Endodermal cell (in vitro differentiated cells): Measurements from ENCODE around the gene NAPEPLD. TPM values are rescaled to one million over a fixed set of nuclear protein-coding genes. Genes with fewer than 3 reads are reported as not detected.
"Not testable (repeated sequence)": the region's sequence is repeated elsewhere in the genome, so short reads cannot be mapped to it uniquely, and the experiment has no call there.

Experiments
- DNase-seq: peaks from one replicate; pipeline ENCODE4 v3.0.0-alpha.2; 2017
- H3K27ac ChIP-seq: 2 replicates; pipeline ENCODE4 v1.5.1; 2013; ENCODE audit warnings: mild to moderate bottlenecking, low read depth, low read length, moderate library complexity
- H3K27me3 ChIP-seq: 2 replicates; pipeline ENCODE4 v1.6.1; 2013; ENCODE audit warnings: mild to moderate bottlenecking, low read length, moderate library complexity; ENCODE audit not compliant: insufficient read depth, control insufficient read depth, poor library complexity, severe bottlenecking
- H3K36me3 ChIP-seq: 2 replicates; pipeline ENCODE4 v1.7.0; 2013; ENCODE audit warnings: mild to moderate bottlenecking, low read length, moderate library complexity; ENCODE audit not compliant: control insufficient read depth, insufficient read depth
- H3K4me1 ChIP-seq: one replicate; pipeline ENCODE4 v1.7.0; 2013; ENCODE audit warnings: low read length; ENCODE audit not compliant: control insufficient read depth, insufficient read depth
- H3K4me3 ChIP-seq: 2 replicates; pipeline ENCODE4 v1.5.1; 2013; ENCODE audit warnings: mild to moderate bottlenecking, low read length, moderate library complexity
- H3K9ac ChIP-seq: 2 replicates; pipeline ENCODE4 v1.6.1; 2013; ENCODE audit warnings: mild to moderate bottlenecking, low read length, moderate library complexity; ENCODE audit not compliant: poor library complexity, severe bottlenecking; ENCODE audit errors: extremely low read depth
- H3K9me3 ChIP-seq: 2 replicates; pipeline ENCODE4 v1.6.1; 2013; ENCODE audit warnings: mild to moderate bottlenecking, low read length, moderate library complexity; ENCODE audit not compliant: control insufficient read depth
- H3K27ac Mint-ChIP-seq: 2 replicates; pipeline ENCODE4 v1.8.0; 2020; ENCODE audit warnings: mixed read lengths
- H3K27me3 Mint-ChIP-seq: 2 replicates; pipeline ENCODE4 v1.8.0; 2021; ENCODE audit warnings: mild to moderate bottlenecking, mixed read lengths; ENCODE audit not compliant: insufficient read depth
- H3K36me3 Mint-ChIP-seq: 2 replicates; pipeline ENCODE4 v1.8.0; 2020; ENCODE audit warnings: low read depth, mixed read lengths
- H3K4me1 Mint-ChIP-seq: 2 replicates; pipeline ENCODE4 v1.8.0; 2020; ENCODE audit warnings: mixed read lengths
- H3K4me3 Mint-ChIP-seq: 2 replicates; pipeline ENCODE4 v1.8.0; 2020; ENCODE audit warnings: mild to moderate bottlenecking, moderate library complexity, mixed read lengths
- H3K9me3 Mint-ChIP-seq: 2 replicates; pipeline ENCODE4 v1.8.0; 2020; ENCODE audit warnings: mild to moderate bottlenecking, mixed read lengths
- CTCF ChIP-seq: fragments of 200-600 bp; sonication (generic); conservative IDR thresholded peaks from 2 replicates; pipeline ENCODE4 v1.5.0; 2021; ENCODE audit warnings: antibody characterized with exemption, mild to moderate bottlenecking
- WGBS, 2 experiments: methylation state at CpG; one replicate each; pipeline versions ENCODE4 v1.1.5 to v1.1.7; 2013; ENCODE audit warnings: missing lambda C conversion rate in 2 of 2, mixed read lengths in 1 of 2; ENCODE audit not compliant: insufficient coverage in 1 of 2, insufficient read length in 1 of 2; 5-methylcytosine and 5-hydroxymethylcytosine counted together
- long read RNA-seq, 4 experiments: library from polyadenylated mRNA in 2 of 4; library from RNA in 1 of 4; library from capped mRNA in 1 of 4; stranded (forward) in 3 of 4; unstranded in 1 of 4; transcript quantifications; one replicate each; pipeline ENCODE4 v2.0.0, GENCODE V29; 2020 to 2021; ENCODE audit warnings: inconsistent platforms in 1 of 4
- polyA plus RNA-seq, 2 experiments: library from polyadenylated mRNA; stranded (reverse); fragments of 50-300 nt; gene quantifications; one replicate each; pipeline ENCODE4 v1.2.3, GENCODE V29; 2013
- total RNA-seq, 2 donors: library from RNA; stranded (reverse); fragmentation: NEBNext Ultra II Directional in 1 of 2; extraction: Animal tissue kit (Norgen Biotek cat#: 25700) in 1 of 2; gene quantifications; 2 replicates in 1 of 2; 3 replicates in 1 of 2; pipeline ENCODE4 v1.2.1, GENCODE V29; 2021

Gene NAPEPLD
- 10 to 100 TPM; 13.2 to 14.1 TPM for total RNA-seq
- 9.9 TPM for polyA plus RNA-seq (2013, experiment 1 of 2)
- 8.5 TPM for polyA plus RNA-seq (2013, experiment 2 of 2)
- long read RNA-seq, experiment 1, partial matches to known transcripts = 2 of 3 reads
- long read RNA-seq, experiment 1, other reads (novel, unspliced or antisense) = 1 of 3 reads
- long read RNA-seq, experiment 2, full-length matches to known transcripts = 6 of 8 reads
- long read RNA-seq, experiment 2, partial matches to known transcripts = 0 of 8 reads
- long read RNA-seq, experiment 2, other reads (novel, unspliced or antisense) = 2 of 8 reads
- long read RNA-seq, experiment 3, full-length matches to known transcripts = 26 of 32 reads
- long read RNA-seq, experiment 3, partial matches to known transcripts = 2 of 32 reads
- long read RNA-seq, experiment 3, other reads (novel, unspliced or antisense) = 4 of 32 reads
- long read RNA-seq, experiment 4, partial matches to known transcripts = 3 of 14 reads
- long read RNA-seq, experiment 4, other reads (novel, unspliced or antisense) = 7 of 14 reads

DNA sequence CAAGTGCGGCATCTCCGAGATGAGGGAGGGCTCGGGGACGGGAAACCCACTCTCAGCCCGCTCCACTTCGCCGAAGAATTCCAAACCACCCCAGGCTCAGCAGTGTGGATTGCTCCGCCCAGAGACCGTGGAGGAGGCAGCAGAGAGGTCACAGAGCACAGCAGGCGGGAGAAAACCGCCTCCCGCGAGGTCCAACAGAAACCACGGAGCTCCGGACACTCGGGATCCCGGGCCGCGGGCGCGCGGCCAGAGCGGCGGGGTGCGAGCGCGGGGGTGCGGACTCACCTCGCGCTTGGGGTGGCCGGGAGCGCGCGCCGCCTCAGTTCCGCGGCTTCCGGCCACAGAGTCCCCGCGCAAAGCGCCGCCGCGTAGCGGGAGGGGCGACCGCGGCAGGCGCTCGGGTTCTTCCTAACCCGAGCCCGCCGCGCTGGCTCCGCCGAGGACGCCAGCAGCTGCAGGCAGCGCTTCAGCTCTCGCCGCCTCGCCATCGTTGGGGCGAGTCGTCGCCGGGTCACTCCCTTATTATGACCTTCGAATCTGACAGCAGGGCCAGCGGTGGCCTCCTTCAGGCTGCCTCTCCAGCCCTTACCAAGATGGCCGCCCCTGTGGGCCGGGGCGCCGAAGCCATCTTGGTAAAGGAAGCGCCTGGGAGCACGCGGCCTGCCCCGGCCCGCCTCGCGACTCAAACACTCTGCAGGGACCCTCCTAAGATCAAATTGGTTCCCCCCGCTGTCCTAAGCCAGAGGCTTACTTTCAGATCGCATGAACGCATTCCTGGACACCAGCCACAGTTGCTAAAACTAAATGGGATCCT lies at the start of gene NAPEPLD:
TSS of gene NAPEPLD (minus strand) at position 106 of the 814 bp plus-strand sequence. CDS start 20,323 bp downstream, outside the sequence.
- H3K27ac Mint-ChIP-seq = peak within 1 kb of the TSS; percentile 98
- H3K4me1 Mint-ChIP-seq = peaks cover 44% of the 10 kb centered on the region
- H3K36me3 Mint-ChIP-seq = peaks cover 3% of the 10 kb centered on the region

DNA sequence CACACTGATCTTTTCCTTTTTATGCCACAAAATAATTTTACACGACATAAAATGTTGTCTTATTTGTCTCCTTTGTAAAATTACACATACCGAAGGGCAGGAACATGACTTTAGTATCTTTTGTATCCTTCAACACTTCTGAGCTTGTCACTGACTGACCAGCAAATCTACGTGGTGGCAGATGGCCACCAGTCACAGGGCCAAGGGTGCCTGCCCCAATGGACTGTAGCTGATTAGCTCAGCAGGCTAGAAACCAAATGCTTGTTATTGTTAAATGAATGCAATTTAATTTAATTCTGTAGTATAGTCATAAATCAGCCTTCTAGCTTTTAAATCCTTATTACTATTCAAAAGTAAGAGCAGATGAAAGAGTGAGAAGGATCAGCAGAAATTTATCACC lies 49.2 kb upstream of the NAPEPLD start:
- H3K9ac ChIP-seq, DNase-seq, H3K27me3 Mint-ChIP-seq, H3K36me3 ChIP-seq, H3K9me3 Mint-ChIP-seq, H3K27me3 ChIP-seq, H3K4me1 ChIP-seq, H3K4me1 Mint-ChIP-seq, H3K36me3 Mint-ChIP-seq, H3K27ac Mint-ChIP-seq, H3K4me3 ChIP-seq, H3K4me3 Mint-ChIP-seq, H3K27ac ChIP-seq, H3K9me3 ChIP-seq: not testable (repeated sequence)
- 87 to 100% methylated on average over 1 to 3 of the region's 3 CpGs for WGBS, 2 experiments

More for the DNA sequence above, at the start of gene NAPEPLD:
- Histone ChIP-seq H3K4me3 (peak within 1 kb of the TSS; percentile 98), H3K27me3 (no peaks in the 10 kb centered on the region), H3K4me1 (peaks cover 4% of the 10 kb centered on the region), H3K27ac (peak within 1 kb of the TSS; percentile 93), H3K9ac (peak within 1 kb of the TSS; percentile 82), H3K36me3 (no peaks in the 10 kb centered on the region), H3K9me3 (no peaks in the 10 kb centered on the region)
- Mint-ChIP-seq H3K4me3 (peak within 1 kb of the TSS; percentile 90), H3K9me3 (no peaks in the 10 kb centered on the region), H3K27me3 (no peaks in the 10 kb centered on the region)
- DNase-seq = peak; percentile 91
- no peak for TF ChIP-seq CTCF
- 3 to 26% methylated on average over 10 to 82 of the region's 82 CpGs for WGBS, 2 experiments

DNA sequence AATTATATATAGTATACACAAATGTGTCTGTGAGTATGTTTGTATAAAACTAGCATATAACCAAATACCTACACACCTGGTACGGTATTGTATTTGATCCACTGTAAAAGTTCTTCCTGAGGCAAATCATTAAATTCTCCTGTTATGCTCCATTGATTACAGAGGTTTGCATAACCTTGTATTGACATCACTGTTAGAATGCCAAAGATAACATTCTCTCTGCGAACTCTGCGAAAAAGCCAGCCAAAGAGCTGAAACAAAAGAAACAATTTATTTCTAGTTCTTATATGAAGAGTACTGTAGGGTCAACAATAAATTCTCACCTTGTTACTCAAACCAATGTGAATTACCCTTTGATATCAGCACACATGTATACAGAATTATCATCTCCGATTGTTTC lies 46.5 kb upstream of the NAPEPLD start:
- not testable (repeated sequence) for H3K4me1 ChIP-seq, H3K27ac ChIP-seq, H3K9ac ChIP-seq, H3K9me3 ChIP-seq, DNase-seq, H3K36me3 ChIP-seq, H3K27ac Mint-ChIP-seq, H3K27me3 ChIP-seq, H3K36me3 Mint-ChIP-seq, H3K4me3 ChIP-seq, H3K9me3 Mint-ChIP-seq, H3K4me3 Mint-ChIP-seq, H3K4me1 Mint-ChIP-seq
- WGBS, 2 experiments = 91% methylated on average over 4 of the region's 4 CpGs; no CpG with 5 or more reads in 1 of the 2 experiments
- peaks cover 27% of the 10 kb centered on the region for H3K27me3 Mint-ChIP-seq

- H3K9ac ChIP-seq, H3K27me3 ChIP-seq, H3K27ac Mint-ChIP-seq, H3K27me3 Mint-ChIP-seq, H3K4me3 ChIP-seq, H3K9me3 Mint-ChIP-seq, H3K36me3 ChIP-seq, H3K4me1 Mint-ChIP-seq, H3K36me3 Mint-ChIP-seq, DNase-seq, H3K27ac ChIP-seq, H3K4me1 ChIP-seq, H3K9me3 ChIP-seq, H3K4me3 Mint-ChIP-seq: not testable (repeated sequence)
- 87 to 100% methylated on average over 2 to 4 of the region's 8 CpGs for WGBS, 2 experiments
These were observed 23.7 kb upstream of the NAPEPLD start for GRCh38 chr7:103172415-103173146.

- not testable (repeated sequence) for H3K4me3 ChIP-seq, H3K9me3 ChIP-seq, H3K36me3 ChIP-seq, H3K9me3 Mint-ChIP-seq, H3K9ac ChIP-seq, H3K27me3 ChIP-seq, H3K4me3 Mint-ChIP-seq, H3K27ac Mint-ChIP-seq, H3K27ac ChIP-seq, H3K27me3 Mint-ChIP-seq, H3K4me1 ChIP-seq, DNase-seq, H3K4me1 Mint-ChIP-seq, H3K36me3 Mint-ChIP-seq
- 60 to 87% methylated on average over 1 to 6 of the region's 6 CpGs for WGBS, 2 experiments
These were observed 23.0 kb upstream of the NAPEPLD start for GRCh38 chr7:103171695-103172414.
